T-helper 2 cell (primary cell): ENCODE data around the gene NCAPH2.
"Not testable (repeated sequence)": the region's sequence is repeated elsewhere in the genome, so short reads cannot be mapped to it uniquely, and the experiment has no call there.

Experiments used
- DNase-seq, 5 experiments: peaks; one replicate each; pipeline versions ENCODE4 v3.0.0 to v3.0.0-alpha.2; 2012 to 2022

NCAPH2 gene

DNA sequence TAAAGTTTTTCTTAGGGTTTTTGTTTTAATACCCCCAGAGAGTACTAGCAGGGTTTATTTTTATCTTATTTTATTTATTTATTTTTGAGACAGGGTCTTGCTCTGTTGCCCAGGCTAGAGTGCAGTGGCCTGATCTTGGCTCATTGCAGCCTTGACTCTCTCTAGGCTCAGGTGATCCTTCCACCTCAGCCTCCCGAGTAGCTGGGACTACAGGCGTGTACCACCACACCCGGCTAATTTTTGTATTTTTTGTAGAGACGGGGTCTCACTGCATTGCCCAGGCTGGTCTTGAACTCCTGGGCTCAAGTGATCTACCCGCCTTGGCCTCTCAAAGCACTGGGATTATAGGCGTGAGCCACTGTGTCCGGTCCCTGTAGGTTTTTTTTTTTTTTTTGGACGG, 12.2 kb downstream of the NCAPH2 start:
- DNase-seq, result not testable (repeated sequence)

- DNase-seq, result no peak
These were observed 12.9 kb downstream of the NCAPH2 start for GRCh38 chr22:50520826-50521453.

DNA sequence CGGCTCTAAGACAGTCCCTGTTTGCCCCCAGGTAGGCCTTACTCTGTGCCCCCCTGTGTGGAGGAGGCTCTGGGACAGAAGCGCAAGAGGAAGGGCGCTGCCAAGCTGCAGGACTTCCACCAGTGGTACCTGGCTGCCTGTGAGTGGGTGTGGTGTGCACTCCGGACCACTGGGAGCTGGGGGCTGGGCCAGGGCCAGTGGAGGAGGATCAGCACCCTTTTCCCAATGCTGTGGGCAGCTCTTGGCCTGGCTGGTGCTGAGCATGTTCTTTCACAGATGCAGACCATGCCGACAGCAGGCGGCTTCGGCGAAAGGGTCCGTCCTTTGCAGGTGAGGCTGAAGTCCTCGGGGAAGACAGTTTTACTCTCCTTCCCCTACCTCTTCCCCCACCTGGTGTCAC, 13.7 kb downstream of the NCAPH2 start:
- no peak for DNase-seq

- DNase-seq, result no peak
These were observed 14.3 kb downstream of the NCAPH2 start for GRCh38 chr22:50522208-50522805.

DNA sequence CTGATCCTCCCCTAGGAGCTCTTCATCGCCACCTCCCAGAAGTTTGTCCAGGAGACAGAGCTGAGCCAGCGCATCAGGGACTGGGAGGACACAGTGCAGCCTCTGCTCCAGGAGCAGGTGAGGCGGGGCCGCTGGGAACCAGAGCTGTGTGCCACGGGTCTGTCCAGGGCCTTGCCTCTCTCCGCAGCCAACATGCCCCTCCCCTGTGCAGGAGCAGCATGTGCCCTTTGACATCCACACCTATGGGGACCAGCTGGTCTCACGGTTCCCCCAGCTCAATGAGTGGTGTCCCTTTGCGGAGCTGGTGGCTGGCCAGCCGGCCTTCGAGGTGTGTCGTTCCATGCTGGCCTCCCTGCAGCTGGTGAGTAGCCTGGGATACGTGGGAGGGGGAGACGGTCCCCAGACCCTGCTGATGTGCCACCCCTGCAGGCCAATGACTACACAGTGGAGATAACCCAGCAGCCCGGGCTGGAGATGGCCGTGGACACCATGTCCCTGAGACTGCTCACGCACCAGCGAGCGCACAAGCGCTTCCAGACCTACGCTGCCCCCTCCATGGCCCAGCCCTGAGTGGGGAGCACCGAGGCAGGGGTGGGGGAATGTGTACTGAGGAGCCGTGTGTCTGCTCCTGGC, 14.9 kb downstream of the NCAPH2 start:
- no peak for DNase-seq

DNA sequence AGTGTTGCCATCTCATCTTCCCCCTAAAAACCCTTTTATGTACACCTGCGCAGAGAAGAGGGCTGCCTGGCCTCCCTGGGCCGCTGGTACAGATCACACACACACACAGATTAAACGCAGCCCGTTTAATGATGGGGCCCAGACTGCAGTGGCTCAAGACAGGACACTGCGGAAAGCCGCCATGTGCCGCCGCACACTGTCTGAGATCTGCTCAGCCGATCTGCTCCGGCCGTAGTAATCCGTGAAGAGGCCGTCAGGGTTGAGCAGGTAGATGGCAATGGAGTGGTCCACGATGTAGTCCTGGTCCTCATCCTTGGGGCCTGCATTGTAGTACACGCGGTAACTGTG, 15.4 kb downstream of the NCAPH2 start:
- DNase-seq, result no peak

DNA sequence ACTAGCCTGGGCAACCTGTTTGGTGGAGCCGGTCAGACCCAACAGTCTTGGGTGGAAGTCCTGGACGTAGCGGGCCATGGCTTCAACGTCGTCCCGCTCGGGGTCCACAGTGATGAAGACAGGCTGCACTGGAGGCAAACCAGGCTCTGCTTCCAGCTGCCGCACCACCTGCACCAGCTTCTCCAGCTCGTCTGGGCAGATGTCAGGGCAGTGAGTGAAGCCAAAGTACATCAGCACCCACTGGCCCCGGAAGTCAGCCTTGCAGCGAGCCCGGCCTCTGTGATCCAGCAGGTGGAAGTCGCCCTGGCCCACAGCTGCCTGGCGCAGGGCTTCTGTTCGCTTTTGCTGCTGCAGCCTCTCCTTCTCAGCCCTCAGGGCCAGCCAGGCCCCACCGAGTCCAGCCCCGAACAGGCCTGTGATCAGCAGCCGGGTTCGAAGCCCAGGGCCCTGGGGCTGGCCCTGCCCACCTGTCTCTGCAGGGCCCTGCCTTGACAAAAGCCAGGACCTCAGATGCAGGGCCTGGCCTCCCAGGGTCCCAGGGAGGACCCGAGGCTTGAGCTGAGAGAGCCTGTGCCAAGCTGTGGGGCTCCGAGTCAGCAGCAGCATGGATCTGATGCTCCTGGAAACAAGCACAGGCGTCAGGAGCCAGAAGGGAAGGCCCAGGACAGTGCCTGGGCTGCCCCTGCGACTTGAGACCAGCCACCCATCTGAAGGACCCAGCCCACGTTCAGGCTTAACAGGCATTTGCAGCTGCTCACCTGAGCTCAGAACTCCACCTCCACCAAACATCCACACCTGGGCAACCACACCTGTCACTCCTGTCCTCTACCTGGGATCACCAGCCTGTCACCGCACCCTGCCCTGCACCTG, 16.0 kb downstream of the NCAPH2 start:
- DNase-seq, result no peak

- DNase-seq, result no peak
These were observed 16.7 kb downstream of the NCAPH2 start for GRCh38 chr22:50524676-50525103.

GRCh38 chr22:50525104-50525857, 17.3 kb downstream of the NCAPH2 start, which contains the start of gene SCO2:
Gene SCO2 (minus strand): TSS chr22:50525598. CDS start chr22:50524411, 1,187 bp downstream.
- peak; percentile 95 to 98 (median 96) for DNase-seq

DNA sequence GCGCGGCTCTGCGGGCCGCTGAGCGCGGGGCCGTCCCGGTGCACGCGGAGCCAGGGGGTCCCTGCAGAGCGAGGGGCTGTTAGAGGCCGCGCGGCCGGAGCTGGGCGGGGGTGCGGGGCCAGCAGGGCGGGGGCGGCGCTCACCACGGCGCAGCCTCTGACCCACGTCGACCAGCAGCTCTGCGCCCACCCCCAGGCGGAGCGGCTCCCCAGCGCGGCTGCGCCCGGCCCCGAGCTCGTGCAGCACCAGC, 17.8 kb downstream of the NCAPH2 start:
- DNase-seq, result no peak

DNA sequence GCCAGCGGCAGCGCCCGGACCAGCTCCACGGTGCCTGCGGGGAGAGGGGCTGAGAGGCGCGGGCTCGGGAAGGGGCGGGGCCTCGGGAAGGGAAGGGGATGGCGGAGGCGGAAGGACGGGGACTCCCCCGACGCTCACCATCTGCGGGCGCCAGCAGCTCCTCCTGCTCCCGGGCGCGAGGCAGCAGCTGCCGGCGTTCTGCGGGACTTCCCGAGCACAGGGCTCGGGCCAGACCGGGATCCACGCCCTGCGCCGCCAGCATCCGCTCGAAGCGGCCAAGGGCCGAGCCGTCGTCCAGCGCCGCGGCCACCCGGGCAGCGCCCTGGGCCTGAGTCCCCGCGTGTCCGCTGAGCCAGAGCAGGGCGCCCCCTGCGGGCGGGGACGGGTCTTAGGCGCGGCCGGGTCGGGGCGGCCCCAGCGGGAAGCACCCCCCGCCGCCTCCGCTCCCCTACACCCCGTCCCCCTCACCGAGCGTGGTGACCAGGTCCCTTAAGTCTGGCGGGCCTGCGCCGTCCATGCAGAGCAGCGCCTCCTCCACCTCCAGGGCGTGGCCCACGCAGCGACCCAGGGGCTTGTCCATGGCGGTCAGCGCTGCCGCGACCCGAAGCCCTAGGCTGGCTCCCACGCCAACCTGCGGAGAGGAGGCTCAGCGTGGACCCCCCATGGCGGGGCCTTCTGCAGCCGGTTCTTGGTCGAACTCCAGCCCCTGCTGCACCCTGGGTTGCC, 18.2 kb downstream of the NCAPH2 start:
- DNase-seq, result peak; percentile 71 to 93 (median 80)

- DNase-seq, result peak in 1 of 5 experiments; percentile 72
These were observed 19.1 kb downstream of the NCAPH2 start for GRCh38 chr22:50526834-50527801.

DNA sequence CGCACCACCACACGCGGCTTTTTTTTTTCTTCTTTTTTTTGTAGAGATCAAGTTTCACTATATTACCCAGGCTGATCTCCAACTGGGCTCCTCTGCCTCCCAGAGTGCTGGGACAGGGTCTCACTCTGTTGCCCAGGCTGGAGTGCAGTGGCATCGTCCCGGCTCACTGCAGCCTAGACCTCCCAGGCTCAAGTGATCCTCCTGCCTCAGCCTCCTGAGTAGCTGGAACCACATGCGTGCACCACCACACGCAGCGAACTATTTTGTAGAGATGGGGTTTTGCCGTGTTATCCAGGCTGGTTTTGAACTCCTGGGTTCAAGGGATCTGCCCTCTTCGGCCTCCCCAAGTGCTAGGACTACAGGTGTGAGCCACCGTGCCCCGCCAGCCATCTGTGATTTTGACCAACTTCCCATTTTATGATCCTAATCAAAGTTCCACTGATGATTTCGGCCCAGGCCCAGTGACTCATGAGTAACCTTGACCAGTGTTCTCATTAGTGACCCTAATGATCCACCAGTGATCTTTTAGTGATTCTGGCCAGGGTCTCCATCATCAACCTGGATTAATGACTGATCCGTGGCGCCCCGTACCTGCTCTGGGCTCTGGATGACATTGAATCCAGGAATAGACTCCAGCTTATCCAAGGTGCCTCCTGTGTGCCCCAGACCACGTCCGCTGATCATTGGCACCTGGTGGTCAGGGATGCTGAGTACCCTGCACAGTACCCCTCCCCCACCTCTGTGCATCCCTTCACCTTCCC, 20.1 kb downstream of the NCAPH2 start:
- no peak for DNase-seq

DNA sequence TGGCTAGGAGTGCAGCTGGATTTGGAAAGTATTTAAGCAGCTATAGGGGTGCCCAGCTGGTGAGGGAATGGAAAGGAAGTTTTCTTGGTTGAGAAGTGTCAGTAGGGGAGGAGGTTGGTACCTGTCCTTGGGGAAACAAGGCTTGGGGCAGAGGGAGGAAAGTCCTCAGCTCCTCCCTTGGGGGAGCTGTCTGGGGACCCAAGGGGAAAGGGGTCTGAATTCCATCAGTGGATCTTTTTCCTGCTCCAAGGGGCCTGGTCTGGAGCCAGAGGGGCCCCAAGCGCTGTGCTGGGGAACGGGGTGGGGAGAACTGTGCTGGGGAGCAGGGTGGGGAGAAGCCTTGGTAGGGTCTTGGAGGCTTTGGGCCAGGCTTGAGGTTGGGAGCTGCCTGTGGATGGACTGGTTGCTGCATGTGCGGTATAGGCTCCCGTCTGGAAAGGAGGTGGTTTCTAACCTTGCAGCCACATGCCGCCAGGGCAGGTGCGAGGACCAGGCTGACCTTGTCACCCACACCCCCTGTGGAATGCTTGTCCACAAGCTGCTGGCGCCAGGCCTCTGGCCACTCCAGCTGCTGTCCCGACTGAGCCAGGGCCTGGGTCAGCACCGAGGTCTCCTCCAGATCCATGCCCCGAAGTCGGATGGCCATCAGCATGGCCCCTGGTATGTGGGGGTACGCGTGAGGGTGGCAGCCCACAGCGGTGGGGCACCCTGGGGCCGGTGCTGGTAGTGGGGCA, 20.8 kb downstream of the NCAPH2 start:
- DNase-seq, result no peak

- DNase-seq, result peak in 1 of 5 experiments; percentile 27
These were observed 21.4 kb downstream of the NCAPH2 start for GRCh38 chr22:50529416-50529896.

DNA sequence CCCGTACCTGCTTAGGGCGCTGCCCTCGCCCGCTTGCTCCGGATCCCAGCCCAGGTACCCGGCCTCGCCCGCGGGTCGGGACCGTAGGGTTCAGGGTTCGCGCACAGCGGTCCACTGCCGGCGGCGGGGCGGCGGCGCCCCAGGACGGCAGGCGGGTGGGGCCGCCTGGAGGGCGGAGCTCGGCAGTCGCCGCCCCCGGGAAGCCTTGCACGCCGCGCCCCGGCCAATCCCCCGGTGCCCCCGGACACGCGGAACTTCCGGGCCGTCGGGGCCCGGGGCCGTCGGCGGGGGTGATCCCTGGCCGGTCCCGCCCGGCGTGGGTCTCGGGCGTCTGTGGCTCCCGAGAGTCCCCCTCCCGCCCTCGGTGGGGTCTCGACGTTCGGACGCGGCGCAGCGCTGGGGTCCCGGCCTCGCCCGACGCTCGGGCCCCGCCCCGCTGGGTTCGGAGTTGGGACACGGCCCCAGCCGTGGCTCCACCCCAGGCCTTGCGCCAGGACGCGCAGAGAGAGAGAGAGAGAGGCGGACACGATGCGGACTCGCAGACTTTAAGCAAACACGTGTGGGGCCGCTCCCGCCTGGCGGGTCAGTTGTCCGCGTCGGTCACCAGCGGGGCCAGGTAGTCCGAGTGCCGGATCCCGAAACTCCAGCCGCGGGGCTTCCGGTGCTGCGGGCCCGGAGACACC, 22.0 kb downstream of the NCAPH2 start, which contains the start of gene TYMP:
Gene TYMP (minus strand): TSS at position 116 of the 683 bp plus-strand sequence. CDS start 303 bp downstream, outside the sequence.
- DNase-seq, result peak; percentile 47 to 83 (median 58)

GRCh38 chr22:50530580-50530876, 22.5 kb downstream of the NCAPH2 start:
- DNase-seq, result no peak

DNA sequence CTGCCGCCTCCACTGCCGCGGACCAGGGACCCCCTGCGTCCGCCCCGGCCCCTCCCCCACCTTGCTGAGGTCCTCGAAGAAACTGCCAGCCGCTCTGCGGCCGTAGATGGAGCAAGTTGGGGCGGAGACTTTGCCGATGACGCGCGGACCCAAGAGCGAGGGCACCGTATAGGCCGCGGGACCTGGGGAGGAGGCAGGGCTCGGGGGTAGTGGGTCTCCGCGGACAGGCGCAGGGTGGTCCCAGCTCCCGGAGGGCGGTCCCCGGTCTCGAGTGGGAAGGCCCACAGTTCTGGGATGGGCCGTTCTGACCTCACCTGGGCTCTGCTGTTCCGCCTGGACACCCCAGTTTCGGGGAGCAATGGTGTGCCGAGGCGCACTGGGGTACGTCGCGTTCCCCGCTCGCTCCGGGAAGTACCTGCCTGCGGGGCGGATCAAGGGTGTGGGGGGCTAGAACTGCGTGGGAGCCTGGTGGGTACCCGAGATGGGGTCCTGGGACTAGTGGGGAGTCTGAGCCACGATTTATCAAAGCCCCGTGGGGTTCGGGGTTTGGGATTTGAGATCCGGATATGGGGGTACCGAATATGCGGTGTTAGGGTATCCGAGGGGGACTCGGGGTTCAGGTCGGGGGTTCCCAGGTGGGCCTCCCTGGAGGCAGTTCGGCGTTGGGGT, 23.0 kb downstream of the NCAPH2 start:
- peak; percentile 44 to 93 (median 69) for DNase-seq
